GM12873 (cell line): ENCODE measurements around the gene EME1.

Experiments used
- CTCF ChIP-seq: IDR thresholded peaks from 2 replicates; pipeline ENCODE4 v1.5.1; 2012; ENCODE audit warnings: low read depth, mild to moderate bottlenecking, moderate library complexity, low read length, control low read depth; ENCODE audit not compliant: insufficient read depth; ENCODE audit errors: missing control alignments

EME1 gene

GRCh38 chr17:50361561-50362480, 11.2 kb upstream of the EME1 start:
- peak; percentile 91 for TF ChIP-seq CTCF

- TF ChIP-seq CTCF = no peak
These were observed 10.4 kb upstream of the EME1 start for GRCh38 chr17:50362661-50363060.

GRCh38 chr17:50363217-50364060, 9.6 kb upstream of the EME1 start:
- no peak for TF ChIP-seq CTCF

GRCh38 chr17:50364061-50364458, 9.0 kb upstream of the EME1 start:
- TF ChIP-seq CTCF = no peak

GRCh38 chr17:50364715-50365114, 8.3 kb upstream of the EME1 start:
- no peak for TF ChIP-seq CTCF

- no peak for TF ChIP-seq CTCF
These were observed 7.9 kb upstream of the EME1 start for GRCh38 chr17:50365165-50365564.
